Neural crest cell (in vitro differentiated cells): ENCODE results near the gene PMEPA1. TPM values are rescaled to one million over a fixed set of nuclear protein-coding genes. Genes with fewer than 3 reads are reported as not detected.

Experiments used
- DNase-seq: peaks from one replicate; pipeline ENCODE4 v3.0.0; 2021; ENCODE audit warnings: low read depth, mixed read lengths, low spot score
- H3K27ac Mint-ChIP-seq: one replicate; pipeline ENCODE4 v1.8.0; 2021; ENCODE audit warnings: mild to moderate bottlenecking, mixed read lengths; ENCODE audit not compliant: unreplicated experiment
- H3K27me3 Mint-ChIP-seq: 2 replicates; pipeline ENCODE4 v1.8.0; 2021; ENCODE audit warnings: low read depth, mild to moderate bottlenecking, mixed read lengths
- H3K36me3 Mint-ChIP-seq: 2 replicates; pipeline ENCODE4 v1.8.0; 2021; ENCODE audit warnings: low read depth, mild to moderate bottlenecking, mixed read lengths
- H3K4me1 Mint-ChIP-seq: 2 replicates; pipeline ENCODE4 v1.8.0; 2021; ENCODE audit warnings: mixed read lengths
- H3K4me3 Mint-ChIP-seq: one replicate; pipeline ENCODE4 v1.8.0; 2021; ENCODE audit warnings: mild to moderate bottlenecking, mixed read lengths
- H3K9me3 Mint-ChIP-seq: 2 replicates; pipeline ENCODE4 v1.8.0; 2021; ENCODE audit warnings: mixed read lengths
- total RNA-seq: library from RNA; stranded (reverse); gene quantifications from 2 replicates; pipeline ENCODE4 v1.2.1, GENCODE V29; 2021
- TF ChIP-seq, protein P1 (sequence below): fragments of 200-600 bp; sonication (generic); conservative IDR thresholded peaks from 2 replicates; pipeline ENCODE4 v1.5.0; 2021; ENCODE audit warnings: antibody characterized with exemption, mild to moderate bottlenecking

The PMEPA1 gene
- total RNA-seq, 1 donor from 2014 or later, result 3.2 TPM

DNA sequence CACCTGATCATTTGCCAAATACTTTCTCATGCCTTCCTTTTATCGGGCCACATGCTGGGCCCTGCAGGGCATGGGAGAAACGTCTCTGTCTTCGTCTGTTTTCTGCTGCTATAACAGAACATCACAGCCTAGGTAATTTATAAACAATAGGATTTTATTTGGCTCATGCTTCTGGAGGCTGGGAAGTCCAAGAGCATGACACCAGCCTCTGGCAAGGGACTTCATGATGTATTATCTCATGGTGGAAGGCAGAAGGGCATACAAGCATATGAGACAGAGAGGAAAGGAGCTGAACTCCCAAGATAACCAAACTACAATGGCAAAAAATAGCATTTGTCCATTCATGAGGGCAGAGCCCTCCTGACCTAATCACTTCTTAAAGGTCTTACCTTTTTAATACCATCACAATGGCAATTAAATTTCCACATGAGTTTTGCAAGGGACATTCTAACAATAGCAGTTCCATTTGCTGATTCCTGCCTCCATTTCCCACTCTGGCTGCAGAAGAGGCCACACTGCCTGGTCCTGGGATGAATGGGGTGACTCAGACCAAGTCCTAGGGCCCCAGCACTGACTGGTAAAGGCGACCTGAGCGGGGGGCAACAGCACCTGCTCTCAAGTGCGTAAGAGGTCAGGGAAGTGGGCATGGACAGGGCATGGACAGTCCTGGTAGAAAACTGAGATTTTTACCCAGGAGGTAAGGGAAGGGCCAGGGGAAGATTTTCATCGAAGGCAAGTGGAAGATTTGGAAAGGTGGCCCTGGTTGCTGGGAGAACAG lies 84.4 kb downstream of the PMEPA1 start:
- Mint-ChIP-seq H3K27me3 (no peaks in the 10 kb centered on the region), H3K36me3 (no peaks in the 10 kb centered on the region), H3K27ac (no peak overlapping the region), H3K4me3 (no peak overlapping the region), H3K4me1 (peaks cover 4% of the 10 kb centered on the region), H3K9me3 (peaks cover 9% of the 10 kb centered on the region)
- TF ChIP-seq, protein P1, sequence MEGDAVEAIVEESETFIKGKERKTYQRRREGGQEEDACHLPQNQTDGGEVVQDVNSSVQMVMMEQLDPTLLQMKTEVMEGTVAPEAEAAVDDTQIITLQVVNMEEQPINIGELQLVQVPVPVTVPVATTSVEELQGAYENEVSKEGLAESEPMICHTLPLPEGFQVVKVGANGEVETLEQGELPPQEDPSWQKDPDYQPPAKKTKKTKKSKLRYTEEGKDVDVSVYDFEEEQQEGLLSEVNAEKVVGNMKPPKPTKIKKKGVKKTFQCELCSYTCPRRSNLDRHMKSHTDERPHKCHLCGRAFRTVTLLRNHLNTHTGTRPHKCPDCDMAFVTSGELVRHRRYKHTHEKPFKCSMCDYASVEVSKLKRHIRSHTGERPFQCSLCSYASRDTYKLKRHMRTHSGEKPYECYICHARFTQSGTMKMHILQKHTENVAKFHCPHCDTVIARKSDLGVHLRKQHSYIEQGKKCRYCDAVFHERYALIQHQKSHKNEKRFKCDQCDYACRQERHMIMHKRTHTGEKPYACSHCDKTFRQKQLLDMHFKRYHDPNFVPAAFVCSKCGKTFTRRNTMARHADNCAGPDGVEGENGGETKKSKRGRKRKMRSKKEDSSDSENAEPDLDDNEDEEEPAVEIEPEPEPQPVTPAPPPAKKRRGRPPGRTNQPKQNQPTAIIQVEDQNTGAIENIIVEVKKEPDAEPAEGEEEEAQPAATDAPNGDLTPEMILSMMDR, result no peak
- DNase-seq, result no peak

DNA sequence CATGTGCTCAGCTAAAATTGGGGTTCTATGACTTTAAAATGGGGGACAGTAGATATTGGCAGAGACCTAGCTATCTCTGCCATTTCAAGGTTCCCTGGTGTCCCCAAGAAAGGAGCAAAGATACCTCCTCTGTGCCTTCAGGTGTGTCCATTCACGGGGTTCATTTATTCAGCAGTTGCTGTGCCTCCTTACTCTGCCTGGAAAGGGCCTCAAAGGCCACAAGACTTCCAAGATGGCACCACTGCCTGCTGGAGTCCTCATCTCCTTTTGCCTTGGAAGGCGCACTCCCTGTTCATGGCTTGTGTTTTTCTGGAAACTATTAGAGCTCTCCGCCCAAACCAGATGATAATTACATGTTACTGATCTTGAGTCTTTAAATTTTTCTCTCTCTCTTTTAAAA lies 85.7 kb downstream of the PMEPA1 start:
- no peak for DNase-seq
- Mint-ChIP-seq H3K27ac (no peak overlapping the region), H3K36me3 (no peaks in the 10 kb centered on the region), H3K4me3 (no peak overlapping the region), H3K4me1 (peaks cover 4% of the 10 kb centered on the region), H3K27me3 (peaks cover 2% of the 10 kb centered on the region), H3K9me3 (peaks cover 6% of the 10 kb centered on the region)
- TF ChIP-seq, protein P1, result no peak

DNA sequence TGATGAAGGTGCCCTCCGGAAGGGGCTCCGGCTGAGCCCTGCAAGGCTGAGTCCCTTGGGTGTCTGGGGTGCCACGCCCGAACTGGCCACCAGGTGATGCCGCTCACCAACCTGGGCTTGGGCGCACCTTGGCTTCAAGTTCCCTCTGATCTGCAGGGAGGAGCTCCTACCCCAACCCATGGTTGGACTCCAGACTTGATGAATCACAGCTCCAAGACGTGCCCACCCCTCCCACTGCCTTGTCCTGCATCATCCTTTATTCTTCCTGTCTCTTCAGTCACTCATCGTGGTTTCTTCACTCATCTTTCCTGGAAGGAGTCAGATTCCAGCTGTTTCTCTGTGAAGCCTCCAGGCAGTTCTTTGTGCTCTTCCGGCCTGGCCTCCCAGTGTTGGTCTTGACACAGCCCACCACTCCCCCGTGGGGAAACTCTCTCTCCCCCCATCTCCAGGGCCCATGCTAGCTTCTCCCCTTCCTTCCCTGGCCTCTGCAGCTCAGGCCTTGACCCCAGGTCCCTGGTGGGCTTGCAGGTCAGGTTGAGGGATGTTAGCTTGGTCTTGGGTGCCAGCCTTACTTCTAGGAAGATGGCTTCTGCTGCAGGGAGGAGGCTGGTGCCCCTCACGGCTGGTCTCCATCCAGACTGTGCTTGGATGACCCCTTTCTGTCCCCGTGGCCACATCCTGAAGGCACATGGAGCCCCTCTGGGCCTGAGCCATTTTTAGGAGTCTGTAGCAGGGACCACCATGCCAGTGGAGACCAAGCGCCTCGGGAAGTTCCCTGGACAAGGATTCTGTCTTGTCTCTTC lies 87.0 kb downstream of the PMEPA1 start:
- H3K36me3 Mint-ChIP-seq, result no peaks in the 10 kb centered on the region
- H3K9me3 Mint-ChIP-seq, result peaks cover 6% of the 10 kb centered on the region
- TF ChIP-seq, protein P1, result peak; percentile 65
- no peak overlapping the region for H3K27ac Mint-ChIP-seq
- DNase-seq, result peak; percentile 21
- peaks cover 12% of the 10 kb centered on the region for H3K27me3 Mint-ChIP-seq
- no peak overlapping the region for H3K4me3 Mint-ChIP-seq
- H3K4me1 Mint-ChIP-seq, result no peaks in the 10 kb centered on the region

DNA sequence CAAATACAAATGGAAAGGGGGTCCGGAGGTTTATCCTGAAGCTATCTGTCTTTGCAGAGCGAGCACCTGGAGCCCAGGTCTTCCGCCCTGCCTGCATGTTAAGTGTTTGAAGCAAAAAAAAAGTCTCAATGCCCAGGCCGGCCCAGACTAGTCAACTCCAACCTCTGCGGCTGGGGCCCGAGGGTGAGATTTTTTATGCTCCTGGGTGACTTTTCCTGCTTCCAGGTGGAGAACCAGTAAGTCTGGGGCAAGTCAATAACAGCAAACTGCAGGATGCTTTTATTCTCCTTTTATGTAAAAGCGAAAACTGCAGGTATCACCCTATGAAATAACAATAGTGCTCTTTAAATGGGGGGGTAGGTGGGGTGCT lies 87.6 kb downstream of the PMEPA1 start:
- no peak overlapping the region for H3K27ac Mint-ChIP-seq
- peaks cover 15% of the 10 kb centered on the region for H3K27me3 Mint-ChIP-seq
- no peaks in the 10 kb centered on the region for H3K4me1 Mint-ChIP-seq
- no peaks in the 10 kb centered on the region for H3K36me3 Mint-ChIP-seq
- DNase-seq, result no peak
- no peak overlapping the region for H3K4me3 Mint-ChIP-seq
- peaks cover 6% of the 10 kb centered on the region for H3K9me3 Mint-ChIP-seq
- TF ChIP-seq, protein P1, result no peak

DNA sequence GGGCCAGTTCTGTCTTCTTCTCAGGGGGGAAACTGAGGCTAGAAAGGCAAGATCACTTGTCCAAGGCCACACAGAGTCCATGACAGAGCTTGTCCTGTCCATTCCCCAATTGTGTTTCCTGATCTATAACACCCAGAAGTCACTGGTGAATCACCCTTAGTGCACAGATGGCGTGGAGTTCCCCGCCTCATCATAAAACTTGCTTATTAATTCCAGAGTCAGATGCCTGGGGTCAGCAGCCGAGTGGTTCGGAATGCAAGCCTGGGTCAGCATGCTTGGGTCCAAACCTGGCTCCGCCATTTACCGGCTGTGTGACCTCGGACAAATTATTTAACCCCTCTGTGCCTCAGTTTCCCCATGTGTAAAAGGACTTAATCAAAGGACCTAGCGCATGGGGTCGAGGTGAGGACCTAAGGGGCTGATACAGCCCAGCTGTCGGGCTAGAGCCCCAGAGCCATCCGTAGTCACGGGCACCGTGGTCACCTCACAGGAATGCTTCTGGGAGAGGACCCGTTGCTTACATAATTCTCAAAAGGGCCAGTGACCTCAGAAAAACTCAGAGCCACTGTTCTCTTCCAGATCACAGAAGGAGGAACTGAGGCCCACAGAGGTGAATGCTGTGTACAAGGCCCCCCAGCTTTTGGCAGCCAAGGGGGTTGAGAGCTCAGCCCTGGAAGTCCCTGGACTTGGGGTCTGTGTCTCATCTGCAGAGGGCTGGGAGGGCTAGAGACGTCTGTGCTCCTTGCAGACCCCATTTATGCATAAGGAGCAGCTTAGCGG lies 88.2 kb downstream of the PMEPA1 start:
- no peak for DNase-seq
- peaks cover 18% of the 10 kb centered on the region for H3K27me3 Mint-ChIP-seq
- no peaks in the 10 kb centered on the region for H3K4me1 Mint-ChIP-seq
- no peak overlapping the region for H3K27ac Mint-ChIP-seq
- TF ChIP-seq, protein P1, result no peak
- peaks cover 6% of the 10 kb centered on the region for H3K9me3 Mint-ChIP-seq
- H3K4me3 Mint-ChIP-seq, result no peak overlapping the region
- no peaks in the 10 kb centered on the region for H3K36me3 Mint-ChIP-seq
